Activated CD8-positive, alpha-beta T cell treated with anti-CD3 and anti-CD28 coated beads for 36 hours (primary cell): Measurements from ENCODE around the gene PTPRN2. TPM values are rescaled to one million over a fixed set of nuclear protein-coding genes. Genes with fewer than 3 reads are reported as not detected.

Experiments used
- ATAC-seq: fragments of 200-7000 bp; cut with Tn5 transposase; one replicate; pipeline ENCODE4 v1.10.0; 2021; ENCODE audit warnings: mild to moderate bottlenecking, moderate library complexity
- CTCF ChIA-PET: fragments of 350-600 bp; sonication (Branson Sonifier 250); formaldehyde crosslinking; loops from one replicate; lab custom pipeline; 2021; ENCODE audit warnings: antibody characterized with exemption; lab: Charles Lee
- POLR2A ChIA-PET: fragments of 350-600 bp; sonication (Branson Sonifier 250); formaldehyde crosslinking; loops from one replicate; lab custom pipeline; 2021; ENCODE audit warnings: antibody characterized with exemption; lab: Charles Lee
- DNase-seq: peaks from one replicate; pipeline ENCODE4 v3.0.0-alpha.2; 2020
- H3K27ac Mint-ChIP-seq: one replicate; pipeline ENCODE4 v1.8.0; 2021; ENCODE audit warnings: mild to moderate bottlenecking, mixed read lengths
- H3K27me3 Mint-ChIP-seq: one replicate; pipeline ENCODE4 v1.8.0; 2021; ENCODE audit warnings: mixed read lengths
- H3K36me3 Mint-ChIP-seq: one replicate; pipeline ENCODE4 v1.8.0; 2021; ENCODE audit warnings: low read depth, mixed read lengths
- H3K4me1 Mint-ChIP-seq: one replicate; pipeline ENCODE4 v1.8.0; 2021; ENCODE audit warnings: low read depth, mixed read lengths
- H3K4me3 Mint-ChIP-seq: one replicate; pipeline ENCODE4 v1.8.0; 2021; ENCODE audit warnings: mild to moderate bottlenecking, moderate library complexity, mixed read lengths
- H3K9me3 Mint-ChIP-seq: one replicate; pipeline ENCODE4 v1.8.0; 2021; ENCODE audit warnings: mixed read lengths
- intact Hi-C: fragments of 100-400 bp; cut with micrococcal nuclease; formaldehyde crosslinking; loops from one replicate; pipeline ENCODE4 v1.10.0; 2022
- total RNA-seq, 2 experiments: library from RNA; stranded (reverse); gene quantifications; one replicate each; pipeline ENCODE4 v1.2.3, GENCODE V29; 2021
- TF ChIP-seq, protein P1 (sequence below): fragments of 200-600 bp; IDR thresholded peaks from one replicate; pipeline ENCODE4 v1.8.0; 2022; ENCODE audit warnings: antibody characterized with exemption, mild to moderate bottlenecking

Gene PTPRN2
- total RNA-seq, 2 experiments from 2014 or later: 0.49 to 0.65 TPM

GRCh38 chr7:157832006-157832405 lies 755.6 kb downstream of the PTPRN2 start:
- H3K4me1 Mint-ChIP-seq: peaks cover 13% of the 10 kb centered on the region
- no peaks in the 10 kb centered on the region for H3K9me3 Mint-ChIP-seq
- H3K4me3 Mint-ChIP-seq: no peak overlapping the region
- ChIA-PET POLR2A (no interaction called here), CTCF (no interaction called here)
- TF ChIP-seq, protein P1, sequence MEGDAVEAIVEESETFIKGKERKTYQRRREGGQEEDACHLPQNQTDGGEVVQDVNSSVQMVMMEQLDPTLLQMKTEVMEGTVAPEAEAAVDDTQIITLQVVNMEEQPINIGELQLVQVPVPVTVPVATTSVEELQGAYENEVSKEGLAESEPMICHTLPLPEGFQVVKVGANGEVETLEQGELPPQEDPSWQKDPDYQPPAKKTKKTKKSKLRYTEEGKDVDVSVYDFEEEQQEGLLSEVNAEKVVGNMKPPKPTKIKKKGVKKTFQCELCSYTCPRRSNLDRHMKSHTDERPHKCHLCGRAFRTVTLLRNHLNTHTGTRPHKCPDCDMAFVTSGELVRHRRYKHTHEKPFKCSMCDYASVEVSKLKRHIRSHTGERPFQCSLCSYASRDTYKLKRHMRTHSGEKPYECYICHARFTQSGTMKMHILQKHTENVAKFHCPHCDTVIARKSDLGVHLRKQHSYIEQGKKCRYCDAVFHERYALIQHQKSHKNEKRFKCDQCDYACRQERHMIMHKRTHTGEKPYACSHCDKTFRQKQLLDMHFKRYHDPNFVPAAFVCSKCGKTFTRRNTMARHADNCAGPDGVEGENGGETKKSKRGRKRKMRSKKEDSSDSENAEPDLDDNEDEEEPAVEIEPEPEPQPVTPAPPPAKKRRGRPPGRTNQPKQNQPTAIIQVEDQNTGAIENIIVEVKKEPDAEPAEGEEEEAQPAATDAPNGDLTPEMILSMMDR: no peak
- DNase-seq (no peak), ATAC-seq (no peak)
- no peak overlapping the region for H3K27ac Mint-ChIP-seq
- intact Hi-C loops: no loop called here
- H3K27me3 Mint-ChIP-seq: no peaks in the 10 kb centered on the region
- no peaks in the 10 kb centered on the region for H3K36me3 Mint-ChIP-seq

DNA sequence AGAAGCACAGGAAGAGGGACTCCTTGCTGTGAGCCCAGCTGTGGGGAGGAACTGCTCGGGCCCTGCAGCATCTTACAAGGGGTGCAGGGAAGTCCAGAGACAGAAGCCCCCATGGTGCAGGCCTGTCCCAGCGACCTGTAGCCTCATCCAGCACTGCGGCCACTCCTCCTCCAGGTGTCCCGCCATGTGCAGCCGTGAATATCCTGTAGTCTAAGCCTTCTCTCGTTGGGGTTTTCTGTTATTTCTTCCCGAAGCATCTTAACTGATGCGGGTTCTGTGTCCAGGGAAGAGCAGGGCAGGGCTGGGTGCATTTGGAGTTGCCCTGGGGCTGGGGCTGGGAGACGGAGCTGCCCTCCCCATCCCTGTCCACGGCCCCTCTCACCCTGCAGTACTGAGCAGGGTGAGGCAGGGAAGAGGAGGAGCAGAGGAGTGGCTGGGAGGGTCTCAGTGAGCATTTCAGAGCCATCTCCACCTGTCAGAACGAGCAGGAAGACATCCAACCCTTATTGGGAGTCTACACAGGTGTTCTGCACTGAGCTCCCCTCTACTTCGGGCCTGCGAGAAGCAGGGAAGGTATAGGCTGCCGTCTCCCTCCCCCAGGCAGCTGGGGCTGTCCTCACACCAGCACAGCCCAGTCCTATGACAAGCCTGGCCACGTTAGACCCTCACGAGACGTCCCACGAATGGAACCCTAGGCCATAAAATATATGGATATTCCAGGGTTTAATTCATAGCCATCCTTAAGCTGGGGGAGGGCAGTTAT lies 756.3 kb downstream of the PTPRN2 start:
- ChIA-PET POLR2A (no interaction called here), CTCF (no interaction called here)
- H3K4me3 Mint-ChIP-seq: no peak overlapping the region
- no peak for ATAC-seq
- no peaks in the 10 kb centered on the region for H3K36me3 Mint-ChIP-seq
- H3K27me3 Mint-ChIP-seq: no peaks in the 10 kb centered on the region
- no peaks in the 10 kb centered on the region for H3K9me3 Mint-ChIP-seq
- intact Hi-C loops: no loop called here
- no peak for DNase-seq
- TF ChIP-seq, protein P1: no peak
- no peak overlapping the region for H3K27ac Mint-ChIP-seq
- H3K4me1 Mint-ChIP-seq: peaks cover 18% of the 10 kb centered on the region

GRCh38 chr7:157830331-157830730 lies 757.3 kb downstream of the PTPRN2 start:
- no peaks in the 10 kb centered on the region for H3K36me3 Mint-ChIP-seq
- ATAC-seq (no peak), DNase-seq (no peak)
- TF ChIP-seq, protein P1: no peak
- no peak overlapping the region for H3K4me3 Mint-ChIP-seq
- intact Hi-C loops: no loop called here
- no peaks in the 10 kb centered on the region for H3K9me3 Mint-ChIP-seq
- H3K27me3 Mint-ChIP-seq: no peaks in the 10 kb centered on the region
- no peak overlapping the region for H3K27ac Mint-ChIP-seq
- H3K4me1 Mint-ChIP-seq: peaks cover 24% of the 10 kb centered on the region
- CTCF ChIA-PET: no interaction called here
- POLR2A ChIA-PET: no interaction called here

DNA sequence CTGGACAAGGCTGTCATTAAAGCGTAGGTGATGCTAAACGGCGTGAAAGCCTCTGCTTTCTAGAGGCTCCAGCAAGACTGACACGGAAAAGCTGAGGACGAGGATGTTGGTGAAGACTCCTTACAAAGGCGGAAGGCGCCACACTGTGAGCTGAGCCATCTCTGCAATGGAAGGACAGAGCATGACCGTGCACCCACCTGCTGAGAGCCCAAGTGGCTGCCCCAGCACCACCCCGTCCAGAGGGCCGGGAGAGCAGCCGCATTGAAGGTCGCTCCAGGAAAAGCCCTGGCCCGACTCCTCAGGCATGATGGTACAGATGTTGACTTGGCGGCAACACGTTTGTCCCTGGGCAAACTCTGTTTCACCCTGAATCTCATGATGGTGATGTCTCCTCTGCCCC lies 758.1 kb downstream of the PTPRN2 start:
- Mint-ChIP-seq H3K27me3 (no peaks in the 10 kb centered on the region), H3K9me3 (no peaks in the 10 kb centered on the region), H3K4me3 (no peak overlapping the region), H3K27ac (no peak overlapping the region), H3K36me3 (no peaks in the 10 kb centered on the region), H3K4me1 (peaks cover 25% of the 10 kb centered on the region)
- ChIA-PET CTCF (no interaction called here), POLR2A (no interaction called here)
- DNase-seq (no peak), ATAC-seq (no peak)
- TF ChIP-seq, protein P1: no peak
- intact Hi-C loops: no loop called here

DNA sequence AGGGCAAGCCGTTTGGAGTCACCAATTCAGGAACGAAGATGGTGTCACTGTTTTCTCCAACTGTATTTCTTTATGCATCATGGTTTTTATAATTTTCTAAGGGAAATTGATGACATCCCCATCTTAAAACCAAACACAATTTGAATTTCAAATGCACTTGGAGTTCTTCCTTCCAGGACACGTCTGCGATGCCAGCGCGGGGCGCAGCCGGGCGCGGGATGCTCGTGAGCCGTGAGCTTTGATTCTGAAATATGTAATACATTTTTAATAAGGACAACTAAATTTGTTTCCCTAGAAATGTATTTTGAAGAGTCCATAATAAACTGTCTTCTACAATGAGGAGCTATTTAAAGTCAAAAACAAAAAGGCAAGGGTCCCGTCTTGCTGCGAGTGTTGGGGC lies 758.7 kb downstream of the PTPRN2 start:
- DNase-seq (no peak), ATAC-seq (no peak)
- no peak overlapping the region for H3K27ac Mint-ChIP-seq
- TF ChIP-seq, protein P1: no peak
- intact Hi-C loops: no loop called here
- POLR2A ChIA-PET: interaction anchor here (0.6 kb wide), 1 partner anchor 134 kb away, joined by 3 read pairs; no protein-coding TSS in a partner anchor
- no peak overlapping the region for H3K4me3 Mint-ChIP-seq
- no peaks in the 10 kb centered on the region for H3K36me3 Mint-ChIP-seq
- no peaks in the 10 kb centered on the region for H3K9me3 Mint-ChIP-seq
- peaks cover 25% of the 10 kb centered on the region for H3K4me1 Mint-ChIP-seq
- CTCF ChIA-PET: no interaction called here
- H3K27me3 Mint-ChIP-seq: no peaks in the 10 kb centered on the region
